HG03280 (cell line): ENCODE data around the gene NEURL1.

ENCODE experiments used
- ATAC-seq: cut with Tn5 transposase; IDR thresholded peaks from one replicate; pipeline ENCODE4 v1.9.1; 2021; ENCODE audit warnings: mild to moderate bottlenecking, moderate library complexity; ENCODE audit not compliant: unreplicated experiment

Gene NEURL1

GRCh38 chr10:103545366-103545765 is 51.9 kb downstream of the NEURL1 start:
- no peak for ATAC-seq

- ATAC-seq = no peak
Measured at GRCh38 chr10:103545771-103546281, 52.3 kb downstream of the NEURL1 start.

- no peak for ATAC-seq
Measured at GRCh38 chr10:103546401-103546800, 52.9 kb downstream of the NEURL1 start.

GRCh38 chr10:103547391-103547946 is 54.0 kb downstream of the NEURL1 start:
- no peak for ATAC-seq

- ATAC-seq = no peak
Measured at GRCh38 chr10:103548006-103548405, 54.5 kb downstream of the NEURL1 start.

- ATAC-seq = no peak
Measured at GRCh38 chr10:103548581-103549348, 55.3 kb downstream of the NEURL1 start.

- no peak for ATAC-seq
Measured at GRCh38 chr10:103549349-103549685, 55.8 kb downstream of the NEURL1 start.

- ATAC-seq = no peak
Measured at GRCh38 chr10:103550229-103550628, 56.7 kb downstream of the NEURL1 start.

GRCh38 chr10:103551619-103552602 is 58.4 kb downstream of the NEURL1 start:
- no peak for ATAC-seq

- ATAC-seq = no peak
Measured at GRCh38 chr10:103552856-103553742, 59.6 kb downstream of the NEURL1 start.

GRCh38 chr10:103553743-103554487 is 60.4 kb downstream of the NEURL1 start:
- no peak for ATAC-seq

- ATAC-seq = no peak
Measured at GRCh38 chr10:103554488-103555324, 61.2 kb downstream of the NEURL1 start.

- no peak for ATAC-seq
Measured at GRCh38 chr10:103555325-103555649, 61.8 kb downstream of the NEURL1 start.

- no peak for ATAC-seq
Measured at GRCh38 chr10:103555712-103556111, 62.2 kb downstream of the NEURL1 start.

GRCh38 chr10:103556383-103557007 is 63.0 kb downstream of the NEURL1 start:
- no peak for ATAC-seq

- no peak for ATAC-seq
Measured at GRCh38 chr10:103557455-103557854, 64.0 kb downstream of the NEURL1 start.

GRCh38 chr10:103558911-103559310 is 65.4 kb downstream of the NEURL1 start:
- no peak for ATAC-seq

- ATAC-seq = no peak
Measured at GRCh38 chr10:103559776-103560175, 66.3 kb downstream of the NEURL1 start.
